Measurements from ENCODE around the gene RNF207. TPM values are rescaled to one million over a fixed set of nuclear protein-coding genes. Genes with fewer than 3 reads are reported as not detected.

The RNF207 gene
- total and polyA plus RNA-seq, 2 of the 13 experiments (the other 11 are each of a cell fraction or from before 2014, with no cell fraction given), result 9.8 to 15.9 TPM

DNA sequence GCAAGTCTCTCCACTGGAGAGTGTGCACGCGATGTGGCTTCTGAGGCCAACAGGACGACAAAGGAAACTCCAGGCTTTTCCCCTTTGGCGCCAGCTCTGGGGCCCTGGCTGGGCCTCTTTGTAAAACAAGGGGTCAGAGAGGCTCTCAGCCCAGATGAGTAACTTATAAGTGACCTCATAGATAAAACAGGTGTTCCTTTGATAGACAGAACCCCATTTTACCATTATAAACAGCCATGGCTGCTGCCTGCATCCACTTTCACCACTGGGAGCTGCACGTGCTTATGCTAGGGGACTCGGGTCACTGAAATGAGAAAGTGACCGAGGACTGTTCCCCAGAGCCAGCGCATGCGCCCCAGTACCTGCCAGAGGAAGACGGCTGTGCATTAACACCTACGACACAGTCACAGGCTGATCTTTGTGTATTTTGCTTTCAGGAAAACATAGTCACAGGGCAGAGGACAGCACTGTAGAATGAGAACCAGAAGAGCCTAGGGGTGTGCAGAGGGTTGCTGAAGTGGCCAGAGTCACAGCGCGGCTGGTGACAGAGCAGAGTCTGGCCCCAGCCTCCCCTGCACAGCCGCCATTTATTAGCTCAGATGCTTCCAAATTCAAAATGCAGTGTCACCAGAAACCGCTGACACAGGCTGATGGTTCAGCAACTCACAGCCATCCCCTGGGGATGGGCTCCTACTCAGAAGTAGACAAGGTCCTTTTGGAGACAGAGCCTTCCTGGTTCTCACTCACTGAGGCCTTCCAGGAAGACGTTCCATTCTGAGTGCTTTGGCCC is 12.7 kb downstream of the RNF207 start:
- H3K27ac ChIP-seq (ENCODE audit: extremely low read length, insufficient read depth, low read length), result no peak overlapping the region
- no peaks in the 10 kb centered on the region for H3K79me2 ChIP-seq (ENCODE audit: insufficient read depth, low read length)
- no peak overlapping the region for H3K4me2 ChIP-seq (ENCODE audit: low read depth, low read length)
- in situ Hi-C loops (cut with HindIII; ENCODE audit: extremely low pct_ligation_motif_present, low pct_unique_long_range_greater_than_20kb), result no loop called here
- CTCF ChIA-PET (ENCODE audit: low intra/inter-chr PET ratio, low total read pairs), result no interaction called here
- H2AFZ ChIP-seq (ENCODE audit: low read length), result no peak overlapping the region
- H4K20me1 ChIP-seq (ENCODE audit: insufficient read depth, low read length), result no peaks in the 10 kb centered on the region
- no peak overlapping the region for H3K4me3 ChIP-seq (replicated peaks in 1 of 3; ENCODE audit: insufficient read depth in 1 of 3, low read depth in 2 of 3, low read length in 3 of 3)
- H3K4me1 ChIP-seq (ENCODE audit: insufficient read depth, low read length), result no peaks in the 10 kb centered on the region
- no peak overlapping the region for H3K9ac ChIP-seq (ENCODE audit: insufficient read depth, low read depth, low read length)
- H3K9me3 ChIP-seq (ENCODE audit: low read length), result no peaks in the 10 kb centered on the region
- POLR2A ChIA-PET, result interaction anchor here (1.6 to 2.6 kb wide), 2 partner anchors 12 to 19 kb away, joined by 3 to 7 read pairs; partner anchors contain the start of gene RNF207
- no peak for DNase-seq (ENCODE audit: low spot score)
- BruUV-seq (replicated peaks), result no TSS peak
- intact Hi-C loops (cut with micrococcal nuclease; ENCODE audit: unreplicated experiment), result no loop called here
- H3K27me3 ChIP-seq (ENCODE audit: control insufficient read depth in 1 of 2, insufficient read depth in 2 of 2, low read length in 2 of 2), result no peaks in the 10 kb centered on the region
- FAIRE-seq, result no peak
- peak; percentile 16; the same call in 2 of the 3 replicates for ATAC-seq
- H3K36me3 ChIP-seq (replicated peaks in 1 of 2; ENCODE audit: control insufficient read depth in 1 of 2, insufficient read depth in 2 of 2, low read length in 2 of 2), result peaks cover 0 to 11% of the 10 kb centered on the region in 2 experiments; a peak in 2 of 5 replicates
- 99% methylated on average over 12 of the region's 16 CpGs for WGBS (ENCODE audit: low lambda C conversion rate)
- TF ChIP-seq ZNF142 (CRISPR knock-in tag; IDR thresholded peaks at IDR 0.05) (no peak), TAF1 (CRISPR knock-in tag; IDR thresholded peaks at IDR 0.05) (no peak), FOSL1 (CRISPR knock-in tag; IDR thresholded peaks at IDR 0.05; ENCODE audit: borderline replicate concordance) (no peak), SIN3A (IDR thresholded peaks at IDR 0.05; ENCODE audit: borderline replicate concordance, low read depth, low read length) (no peak), ZBTB21 (CRISPR knock-in tag; IDR thresholded peaks at IDR 0.05) (no peak), ZNF44 (CRISPR knock-in tag; IDR thresholded peaks at IDR 0.05) (no peak), ZNF256 (CRISPR knock-in tag; conservative IDR thresholded peaks at IDR 0.05) (no peak), TCF12 (IDR thresholded peaks at IDR 0.05) (no peak), TCF12 (CRISPR knock-in tag; IDR thresholded peaks at IDR 0.05) (no peak), ZNF644 (CRISPR knock-in tag; IDR thresholded peaks at IDR 0.05; ENCODE audit: low read depth) (no peak), CEBPB (IDR thresholded peaks at IDR 0.05; ENCODE audit: borderline replicate concordance, low read depth, low read length) (no peak), ZNF180 (CRISPR knock-in tag; IDR thresholded peaks at IDR 0.05; ENCODE audit: borderline replicate concordance, low read depth) (no peak), ATF7 (IDR thresholded peaks at IDR 0.05) (no peak), ATF7 (CRISPR knock-in tag; IDR thresholded peaks at IDR 0.05) (no peak), TFDP2 (CRISPR knock-in tag; IDR thresholded peaks at IDR 0.05) (no peak), MIER2 (CRISPR knock-in tag; IDR thresholded peaks at IDR 0.05) (no peak)
- TF ChIP-seq, protein P1, sequence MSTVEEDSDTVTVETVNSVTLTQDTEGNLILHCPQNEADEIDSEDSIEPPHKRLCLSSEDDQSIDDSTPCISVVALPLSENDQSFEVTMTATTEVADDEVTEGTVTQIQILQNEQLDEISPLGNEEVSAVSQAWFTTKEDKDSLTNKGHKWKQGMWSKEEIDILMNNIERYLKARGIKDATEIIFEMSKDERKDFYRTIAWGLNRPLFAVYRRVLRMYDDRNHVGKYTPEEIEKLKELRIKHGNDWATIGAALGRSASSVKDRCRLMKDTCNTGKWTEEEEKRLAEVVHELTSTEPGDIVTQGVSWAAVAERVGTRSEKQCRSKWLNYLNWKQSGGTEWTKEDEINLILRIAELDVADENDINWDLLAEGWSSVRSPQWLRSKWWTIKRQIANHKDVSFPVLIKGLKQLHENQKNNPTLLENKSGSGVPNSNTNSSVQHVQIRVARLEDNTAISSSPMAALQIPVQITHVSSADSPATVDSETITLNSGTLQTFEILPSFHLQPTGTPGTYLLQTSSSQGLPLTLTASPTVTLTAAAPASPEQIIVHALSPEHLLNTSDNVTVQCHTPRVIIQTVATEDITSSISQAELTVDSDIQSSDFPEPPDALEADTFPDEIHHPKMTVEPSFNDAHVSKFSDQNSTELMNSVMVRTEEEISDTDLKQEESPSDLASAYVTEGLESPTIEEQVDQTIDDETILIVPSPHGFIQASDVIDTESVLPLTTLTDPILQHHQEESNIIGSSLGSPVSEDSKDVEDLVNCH (CRISPR knock-in tag; IDR thresholded peaks at IDR 0.05), result no peak
